ENCODE results near the gene LSM11.

Gene LSM11

GRCh38 chr5:157747766-157748700, 4.5 kb downstream of the LSM11 start:
- Histone ChIP-seq H3K27me3 (ENCODE audit: insufficient read depth, poor library complexity, severe bottlenecking) (no peaks in the 10 kb centered on the region), H3K4me3 (replicated peaks; ENCODE audit: insufficient read depth, low read length) (no peak overlapping the region), H3K27ac (replicated peaks) (no peak overlapping the region)
- TF ChIP-seq POLR2AphosphoS5 (IDR thresholded peaks at IDR 0.05; ENCODE audit: low read depth) (no peak), CTCF (IDR thresholded peaks at IDR 0.05; ENCODE audit: insufficient read depth, low read length) (no peak), GABPA (IDR thresholded peaks at IDR 0.05; ENCODE audit: low read depth) (no peak), REST (IDR thresholded peaks at IDR 0.05; ENCODE audit: insufficient replicate concordance, low read depth) (no peak), SPI1 (IDR thresholded peaks at IDR 0.05; ENCODE audit: borderline replicate concordance, low read depth) (no peak)
- no peak for DNase-seq (ENCODE audit: low read depth in 1 of 2, low spot score in 1 of 2)

- H3K27ac ChIP-seq (replicated peaks) = no peak overlapping the region
- TF ChIP-seq SPI1 (IDR thresholded peaks at IDR 0.05; ENCODE audit: borderline replicate concordance, low read depth) (no peak), CTCF (IDR thresholded peaks at IDR 0.05; ENCODE audit: insufficient read depth, low read length) (no peak), POLR2AphosphoS5 (IDR thresholded peaks at IDR 0.05; ENCODE audit: low read depth) (no peak), REST (IDR thresholded peaks at IDR 0.05; ENCODE audit: insufficient replicate concordance, low read depth) (no peak), GABPA (IDR thresholded peaks at IDR 0.05; ENCODE audit: low read depth) (no peak)
- H3K27me3 ChIP-seq (ENCODE audit: insufficient read depth, poor library complexity, severe bottlenecking) = no peaks in the 10 kb centered on the region
- H3K4me3 ChIP-seq (replicated peaks; ENCODE audit: insufficient read depth, low read length) = no peak overlapping the region
- DNase-seq (ENCODE audit: low read depth in 1 of 2, low spot score in 1 of 2) = no peak
Measured at GRCh38 chr5:157748760-157749461, 5.4 kb downstream of the LSM11 start.

- Histone ChIP-seq H3K4me3 (replicated peaks; ENCODE audit: insufficient read depth, low read length) (no peak overlapping the region), H3K27me3 (ENCODE audit: insufficient read depth, poor library complexity, severe bottlenecking) (no peaks in the 10 kb centered on the region), H3K27ac (replicated peaks) (no peak overlapping the region)
- no peak for DNase-seq (ENCODE audit: low read depth in 1 of 2, low spot score in 1 of 2)
- TF ChIP-seq POLR2AphosphoS5 (IDR thresholded peaks at IDR 0.05; ENCODE audit: low read depth) (no peak), GABPA (IDR thresholded peaks at IDR 0.05; ENCODE audit: low read depth) (no peak), CTCF (IDR thresholded peaks at IDR 0.05; ENCODE audit: insufficient read depth, low read length) (no peak), REST (IDR thresholded peaks at IDR 0.05; ENCODE audit: insufficient replicate concordance, low read depth) (no peak), SPI1 (IDR thresholded peaks at IDR 0.05; ENCODE audit: borderline replicate concordance, low read depth) (no peak)
Measured at GRCh38 chr5:157749462-157749799, 5.9 kb downstream of the LSM11 start.

All from HL-60 (cell line).